K562 (cell line): ENCODE results near the gene PCARE. TPM values are rescaled to one million over a fixed set of nuclear protein-coding genes. Genes with fewer than 3 reads are reported as not detected.
A peak's percentile ranks its signal among the peaks of the same experiment; 100 is the strongest.

Experiments
- CEBPG ChIP-seq, 3 experiments: fragments of 200-800 bp in 1 of 3; sonication (Bioruptor generic) in 1 of 3; sonication (generic) in 1 of 3; formaldehyde crosslinking in 1 of 3; IDR thresholded peaks in 2 of 3; conservative IDR thresholded peaks in 1 of 3; 2 replicates each; pipeline versions ENCODE4 v1.6.1 to v1.8.0; 2016 to 2022; ENCODE audit warnings: missing compliant biosample characterization in 2 of 3, missing genetic modification characterization in 2 of 3, mild to moderate bottlenecking in 1 of 3, missing genetic modification reagents in 1 of 3
- CSDE1 ChIP-seq, 2 experiments: fragments of 450-650 bp; IDR thresholded peaks; 2 replicates each; pipeline ENCODE4 v1.6.1; 2016; ENCODE audit warnings: mild to moderate bottlenecking in 1 of 2
- DDX20 ChIP-seq: fragments of 450-650 bp; IDR thresholded peaks from 2 replicates; pipeline ENCODE4 v1.6.1; 2016; ENCODE audit warnings: missing genetic modification characterization, low read depth, mild to moderate bottlenecking, missing compliant biosample characterization, moderate library complexity
- EWSR1 ChIP-seq: fragments of 450-650 bp; IDR thresholded peaks from 2 replicates; pipeline ENCODE4 v1.6.1; 2018; ENCODE audit warnings: borderline replicate concordance, mild to moderate bottlenecking, low read depth, moderate library complexity; ENCODE audit not compliant: partially characterized antibody
- FOSL1 ChIP-seq: fragments of 200-800 bp; sonication (Bioruptor generic); conservative IDR thresholded peaks from 2 replicates; pipeline ENCODE4 v1.6.1; 2016; ENCODE audit warnings: missing genetic modification characterization, missing compliant biosample characterization
- JUN ChIP-seq, 2 experiments: sonication (generic) in 1 of 2; formaldehyde crosslinking in 1 of 2; IDR thresholded peaks; 2 replicates each; pipeline versions ENCODE4 v1.6.1 to v1.8.0; 2012 to 2022; ENCODE audit warnings: borderline replicate concordance in 2 of 2, mild to moderate bottlenecking in 2 of 2, improper control_type of control experiment in 1 of 2, low read depth in 1 of 2, low read length in 1 of 2, missing genetic modification reagents in 1 of 2
- MECOM ChIP-seq: fragments of 250-450 bp; sonication (Bioruptor Pico); IDR thresholded peaks from 2 replicates; pipeline ENCODE4 v1.8.0; 2022; ENCODE audit warnings: inconsistent platforms
- MEIS2 ChIP-seq: fragments of 450-650 bp; IDR thresholded peaks from 2 replicates; pipeline ENCODE4 v1.6.1; 2014; ENCODE audit warnings: mild to moderate bottlenecking; ENCODE audit not compliant: partially characterized antibody
- PTRF ChIP-seq: fragments of 450-650 bp; IDR thresholded peaks from 2 replicates; pipeline ENCODE4 v1.6.1; 2016; ENCODE audit warnings: mild to moderate bottlenecking, missing genetic modification characterization, missing compliant biosample characterization
- RCOR1 ChIP-seq, 2 experiments: IDR thresholded peaks; 2 replicates each; pipeline ENCODE4 v1.6.1; 2012; ENCODE audit warnings: low read depth in 2 of 2, low read length in 2 of 2, borderline replicate concordance in 1 of 2, improper control_type of control experiment in 1 of 2
- TRIM24 ChIP-seq, 2 experiments: fragments of 450-650 bp; IDR thresholded peaks; 2 replicates each; pipeline ENCODE4 v1.6.1; 2016
- ZNF589 ChIP-seq: fragments of 200-800 bp; sonication (Bioruptor generic); IDR thresholded peaks from 2 replicates; pipeline ENCODE4 v1.6.1; 2016; ENCODE audit warnings: low read depth, missing genetic modification characterization, missing compliant biosample characterization
- ZNF695 ChIP-seq: fragments of 450-650 bp; formaldehyde crosslinking; IDR thresholded peaks from 2 replicates; pipeline ENCODE4 v1.4.0; 2020; ENCODE audit warnings: mild to moderate bottlenecking, moderate library complexity
- polyA plus RNA-seq, 8 experiments: library from polyadenylated mRNA; depleted of rRNA in 4 of 8; stranded (reverse) in 5 of 8; unstranded in 3 of 8; fragments of >200 nt; fragmentation: Nextera tagmentation in 2 of 8; fragmentation: Illumina TruSeq in 1 of 8; extraction: Ambion mirVana in 2 of 8; extraction: Trizol in 1 of 8; gene quantifications; 2 replicates each; pipeline versions ENCODE4 v1.2.1 to v1.2.3, GENCODE V29; 2011 to 2014; ENCODE audit warnings: inconsistent platforms in 1 of 8, missing spikeins in 1 of 8
- total RNA-seq, 7 experiments: library from RNA; depleted of rRNA in 6 of 7; stranded (reverse); fragments of >200 nt in 6 of 7; fragmentation: Illumina TruSeq in 2 of 7; extraction: Trizol in 2 of 7; gene quantifications; 2 replicates each; pipeline versions ENCODE4 v1.2.1 to v1.2.3, GENCODE V29; 2011 to 2021; ENCODE audit warnings: low replicate concordance in 1 of 7
- TF ChIP-seq, protein P1 (sequence below): fragments of 450-650 bp; IDR thresholded peaks from 2 replicates; pipeline ENCODE4 v1.6.1; 2017; ENCODE audit warnings: antibody characterized with exemption, mild to moderate bottlenecking
- TF ChIP-seq, protein P2 (sequence below): fragments of 450-650 bp; formaldehyde crosslinking; IDR thresholded peaks from 2 replicates; pipeline ENCODE4 v1.4.0; 2022; ENCODE audit warnings: mild to moderate bottlenecking, moderate library complexity
- TF ChIP-seq, protein P3 (sequence below): fragments of 450-650 bp; IDR thresholded peaks from 2 replicates; pipeline ENCODE4 v1.6.1; 2016; ENCODE audit warnings: borderline replicate concordance
- TF ChIP-seq, protein P4 (sequence below): fragments of 450-650 bp; IDR thresholded peaks from 2 replicates; pipeline ENCODE4 v1.7.1; 2018; ENCODE audit warnings: mild to moderate bottlenecking, low read depth; ENCODE audit not compliant: partially characterized antibody

Gene PCARE
- total and polyA plus RNA-seq, 9 of the 15 experiments (the other 6 are each of a cell fraction or from before 2014, with no cell fraction given) = not detected

DNA sequence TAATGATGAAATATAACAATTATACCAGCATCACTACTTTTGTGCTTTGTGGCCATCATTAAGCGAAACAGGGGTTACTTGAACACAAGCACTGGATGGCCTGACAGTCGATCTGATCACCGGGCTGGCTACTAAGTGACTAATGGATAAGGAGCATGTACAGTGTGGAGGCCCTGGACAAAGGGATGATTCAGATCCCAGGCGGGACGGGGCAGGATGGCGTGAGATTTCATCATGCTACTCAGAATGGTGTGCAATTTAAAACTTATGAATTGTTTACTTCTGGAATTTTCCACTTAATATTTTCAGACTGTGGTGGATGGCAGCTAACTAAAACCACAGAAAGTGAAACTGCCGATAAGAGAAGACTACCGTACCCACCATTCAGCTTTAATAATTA, 33.9 kb upstream of the PCARE start (continued):
- TF ChIP-seq CEBPG (CRISPR knock-in tag; IDR thresholded peaks at IDR 0.05) = peak; percentile 30; the same call in 1 of the 2 replicates
- peak; percentile 77 to 96 for TF ChIP-seq CEBPG (tag; conservative IDR thresholded peaks at IDR 0.05 in 1 of 2, IDR thresholded peaks at IDR 0.05 in 1 of 2)
- no peak for TF ChIP-seq DDX20
- TF ChIP-seq, protein P1, sequence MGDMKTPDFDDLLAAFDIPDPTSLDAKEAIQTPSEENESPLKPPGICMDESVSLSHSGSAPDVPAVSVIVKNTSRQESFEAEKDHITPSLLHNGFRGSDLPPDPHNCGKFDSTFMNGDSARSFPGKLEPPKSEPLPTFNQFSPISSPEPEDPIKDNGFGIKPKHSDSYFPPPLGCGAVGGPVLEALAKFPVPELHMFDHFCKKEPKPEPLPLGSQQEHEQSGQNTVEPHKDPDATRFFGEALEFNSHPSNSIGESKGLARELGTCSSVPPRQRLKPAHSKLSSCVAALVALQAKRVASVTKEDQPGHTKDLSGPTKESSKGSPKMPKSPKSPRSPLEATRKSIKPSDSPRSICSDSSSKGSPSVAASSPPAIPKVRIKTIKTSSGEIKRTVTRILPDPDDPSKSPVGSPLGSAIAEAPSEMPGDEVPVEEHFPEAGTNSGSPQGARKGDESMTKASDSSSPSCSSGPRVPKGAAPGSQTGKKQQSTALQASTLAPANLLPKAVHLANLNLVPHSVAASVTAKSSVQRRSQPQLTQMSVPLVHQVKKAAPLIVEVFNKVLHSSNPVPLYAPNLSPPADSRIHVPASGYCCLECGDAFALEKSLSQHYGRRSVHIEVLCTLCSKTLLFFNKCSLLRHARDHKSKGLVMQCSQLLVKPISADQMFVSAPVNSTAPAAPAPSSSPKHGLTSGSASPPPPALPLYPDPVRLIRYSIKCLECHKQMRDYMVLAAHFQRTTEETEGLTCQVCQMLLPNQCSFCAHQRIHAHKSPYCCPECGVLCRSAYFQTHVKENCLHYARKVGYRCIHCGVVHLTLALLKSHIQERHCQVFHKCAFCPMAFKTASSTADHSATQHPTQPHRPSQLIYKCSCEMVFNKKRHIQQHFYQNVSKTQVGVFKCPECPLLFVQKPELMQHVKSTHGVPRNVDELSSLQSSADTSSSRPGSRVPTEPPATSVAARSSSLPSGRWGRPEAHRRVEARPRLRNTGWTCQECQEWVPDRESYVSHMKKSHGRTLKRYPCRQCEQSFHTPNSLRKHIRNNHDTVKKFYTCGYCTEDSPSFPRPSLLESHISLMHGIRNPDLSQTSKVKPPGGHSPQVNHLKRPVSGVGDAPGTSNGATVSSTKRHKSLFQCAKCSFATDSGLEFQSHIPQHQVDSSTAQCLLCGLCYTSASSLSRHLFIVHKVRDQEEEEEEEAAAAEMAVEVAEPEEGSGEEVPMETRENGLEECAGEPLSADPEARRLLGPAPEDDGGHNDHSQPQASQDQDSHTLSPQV = no peak
- TF ChIP-seq, protein P2, sequence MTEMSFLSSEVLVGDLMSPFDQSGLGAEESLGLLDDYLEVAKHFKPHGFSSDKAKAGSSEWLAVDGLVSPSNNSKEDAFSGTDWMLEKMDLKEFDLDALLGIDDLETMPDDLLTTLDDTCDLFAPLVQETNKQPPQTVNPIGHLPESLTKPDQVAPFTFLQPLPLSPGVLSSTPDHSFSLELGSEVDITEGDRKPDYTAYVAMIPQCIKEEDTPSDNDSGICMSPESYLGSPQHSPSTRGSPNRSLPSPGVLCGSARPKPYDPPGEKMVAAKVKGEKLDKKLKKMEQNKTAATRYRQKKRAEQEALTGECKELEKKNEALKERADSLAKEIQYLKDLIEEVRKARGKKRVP (CRISPR knock-in tag) = peak; percentile 76
- TF ChIP-seq TRIM24 (IDR thresholded peaks at IDR 0.05) = peak in 1 of 2 experiments; percentile 53; a peak in 2 of 4 replicates
- TF ChIP-seq, protein P3, sequence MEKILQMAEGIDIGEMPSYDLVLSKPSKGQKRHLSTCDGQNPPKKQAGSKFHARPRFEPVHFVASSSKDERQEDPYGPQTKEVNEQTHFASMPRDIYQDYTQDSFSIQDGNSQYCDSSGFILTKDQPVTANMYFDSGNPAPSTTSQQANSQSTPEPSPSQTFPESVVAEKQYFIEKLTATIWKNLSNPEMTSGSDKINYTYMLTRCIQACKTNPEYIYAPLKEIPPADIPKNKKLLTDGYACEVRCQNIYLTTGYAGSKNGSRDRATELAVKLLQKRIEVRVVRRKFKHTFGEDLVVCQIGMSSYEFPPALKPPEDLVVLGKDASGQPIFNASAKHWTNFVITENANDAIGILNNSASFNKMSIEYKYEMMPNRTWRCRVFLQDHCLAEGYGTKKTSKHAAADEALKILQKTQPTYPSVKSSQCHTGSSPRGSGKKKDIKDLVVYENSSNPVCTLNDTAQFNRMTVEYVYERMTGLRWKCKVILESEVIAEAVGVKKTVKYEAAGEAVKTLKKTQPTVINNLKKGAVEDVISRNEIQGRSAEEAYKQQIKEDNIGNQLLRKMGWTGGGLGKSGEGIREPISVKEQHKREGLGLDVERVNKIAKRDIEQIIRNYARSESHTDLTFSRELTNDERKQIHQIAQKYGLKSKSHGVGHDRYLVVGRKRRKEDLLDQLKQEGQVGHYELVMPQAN = no peak
- no peak for TF ChIP-seq EWSR1
- TF ChIP-seq MEIS2 = no peak
- TF ChIP-seq CSDE1 (IDR thresholded peaks at IDR 0.05) = no peak
- no peak for TF ChIP-seq MECOM (CRISPR knock-in tag)
- TF ChIP-seq JUN (IDR thresholded peaks at IDR 0.05; ENCODE audit: borderline replicate concordance, low read depth, low read length) = 0 out of 2 replicates have a peak, but pooled peaks have one; percentile 52
- no peak for TF ChIP-seq JUN (CRISPR knock-in tag; IDR thresholded peaks at IDR 0.05; ENCODE audit: borderline replicate concordance)
- no peak for TF ChIP-seq PTRF (tag)
- peak in 1 of 2 experiments; percentile 13; a peak in 1 of 4 replicates for TF ChIP-seq RCOR1 (IDR thresholded peaks at IDR 0.05; ENCODE audit: borderline replicate concordance in 1 of 2, low read depth in 2 of 2, low read length in 2 of 2)
- TF ChIP-seq ZNF589 (CRISPR knock-in tag) = peak; percentile 50
- TF ChIP-seq FOSL1 (tag) = peak; percentile 92
- no peak for TF ChIP-seq ZNF695 (CRISPR knock-in tag)
- TF ChIP-seq, protein P4, sequence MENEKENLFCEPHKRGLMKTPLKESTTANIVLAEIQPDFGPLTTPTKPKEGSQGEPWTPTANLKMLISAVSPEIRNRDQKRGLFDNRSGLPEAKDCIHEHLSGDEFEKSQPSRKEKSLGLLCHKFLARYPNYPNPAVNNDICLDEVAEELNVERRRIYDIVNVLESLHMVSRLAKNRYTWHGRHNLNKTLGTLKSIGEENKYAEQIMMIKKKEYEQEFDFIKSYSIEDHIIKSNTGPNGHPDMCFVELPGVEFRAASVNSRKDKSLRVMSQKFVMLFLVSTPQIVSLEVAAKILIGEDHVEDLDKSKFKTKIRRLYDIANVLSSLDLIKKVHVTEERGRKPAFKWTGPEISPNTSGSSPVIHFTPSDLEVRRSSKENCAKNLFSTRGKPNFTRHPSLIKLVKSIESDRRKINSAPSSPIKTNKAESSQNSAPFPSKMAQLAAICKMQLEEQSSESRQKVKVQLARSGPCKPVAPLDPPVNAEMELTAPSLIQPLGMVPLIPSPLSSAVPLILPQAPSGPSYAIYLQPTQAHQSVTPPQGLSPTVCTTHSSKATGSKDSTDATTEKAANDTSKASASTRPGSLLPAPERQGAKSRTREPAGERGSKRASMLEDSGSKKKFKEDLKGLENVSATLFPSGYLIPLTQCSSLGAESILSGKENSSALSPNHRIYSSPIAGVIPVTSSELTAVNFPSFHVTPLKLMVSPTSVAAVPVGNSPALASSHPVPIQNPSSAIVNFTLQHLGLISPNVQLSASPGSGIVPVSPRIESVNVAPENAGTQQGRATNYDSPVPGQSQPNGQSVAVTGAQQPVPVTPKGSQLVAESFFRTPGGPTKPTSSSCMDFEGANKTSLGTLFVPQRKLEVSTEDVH = no peak
